Stomach (tissue), 9 donors: ENCODE results near the gene UMPS. TPM values are rescaled to one million over a fixed set of nuclear protein-coding genes. Genes with fewer than 3 reads are reported as not detected.

Source experiments
- DNase-seq, 2 donors: peaks; one replicate each; pipeline versions ENCODE4 v3.0.0 to v3.0.0-alpha.2; 2013 to 2019
- H3K27ac ChIP-seq, 5 donors: fragments of 200-600 bp in 4 of 5; sonication (generic) in 4 of 5; one replicate each; pipeline ENCODE4 v1.5.1; 2013 to 2019; ENCODE audit warnings: mild to moderate bottlenecking in 1 of 5, moderate library complexity in 1 of 5
- H3K27me3 ChIP-seq, 3 donors: fragments of 200-600 bp; sonication (generic); one replicate each; pipeline ENCODE4 v1.5.1; 2017 to 2019; ENCODE audit warnings: mixed run types in 1 of 3
- H3K36me3 ChIP-seq, 4 donors: fragments of 200-600 bp; sonication (generic); 1 replicate in 3 of 4; 2 replicates in 1 of 4; pipeline ENCODE4 v1.5.1; 2016 to 2019
- H3K4me1 ChIP-seq, 4 donors: fragments of 200-600 bp; sonication (generic); one replicate each; pipeline ENCODE4 v1.5.1; 2016 to 2019
- H3K4me3 ChIP-seq, 4 donors: fragments of 200-600 bp; sonication (generic) in 3 of 4; one replicate each; pipeline ENCODE4 v1.5.1; 2016 to 2019; ENCODE audit warnings: mild to moderate bottlenecking in 1 of 4
- H3K9me3 ChIP-seq, 4 donors: fragments of 200-600 bp; sonication (generic); one replicate each; pipeline ENCODE4 v1.5.1; 2016 to 2019
- EP300 ChIP-seq: sonication (generic); formaldehyde crosslinking; IDR thresholded peaks from one replicate; pipeline ENCODE4 v1.6.1; 2017; ENCODE audit warnings: antibody characterized with exemption
- POLR2A ChIP-seq, 4 donors: fragments of 450-650 bp; IDR thresholded peaks; one replicate each; pipeline ENCODE4 v1.6.1; 2016; ENCODE audit warnings: antibody characterized with exemption in 4 of 4, control low read depth in 2 of 4, mild to moderate bottlenecking in 1 of 4, moderate library complexity in 1 of 4
- POLR2AphosphoS5 ChIP-seq, 3 donors: sonication (generic); formaldehyde crosslinking; IDR thresholded peaks; one replicate each; pipeline ENCODE4 v1.6.1; 2016; ENCODE audit warnings: antibody characterized with exemption in 3 of 3
- WGBS, 5 donors: extraction: QIAGEN DNeasy Blood & Tissue Kit in 3 of 5; methylation state at CpG; one replicate each; pipeline versions ENCODE4 v1.1.5 to v1.1.7; 2013 to 2018; 5-methylcytosine and 5-hydroxymethylcytosine counted together
- intact Hi-C: fragments of 100-400 bp; cut with DNase I; formaldehyde crosslinking; loops from one replicate; pipeline ENCODE4 v1.15.1; 2023; ENCODE audit warnings: low total_unique reads
- polyA plus RNA-seq, 3 donors: library from polyadenylated mRNA; stranded (reverse); fragments of 200-250 nt; gene quantifications; one replicate each; pipeline ENCODE4 v1.2.3, GENCODE V29; 2013
- total RNA-seq, 5 donors: library from RNA; depleted of rRNA; stranded (reverse); fragments of >200 nt; gene quantifications; one replicate each; pipeline versions ENCODE4 v1.1.0 to v1.2.3, GENCODE V29; 2014 to 2016
- TF ChIP-seq, protein P1 (sequence below), 7 experiments: fragments of 450-650 bp in 4 of 7; fragments of 200-600 bp in 3 of 7; sonication (generic) in 3 of 7; IDR thresholded peaks; one replicate each; pipeline ENCODE4 v1.5.1; 2016 to 2019; ENCODE audit warnings: antibody characterized with exemption in 7 of 7, control low read depth in 2 of 7, mild to moderate bottlenecking in 1 of 7
- donor health status: healthy with polysubstance abuse.
- donor health status: Bipolar disorder and iron deficiency.
- donor health status: healthy.

The UMPS gene
- total and polyA plus RNA-seq, 8 donors = 1.8 to 48.3 (median 20.6) TPM

- Histone ChIP-seq H3K36me3 (peaks cover 0 to 29% (median 18%) of the 10 kb centered on the region in 4 donors), H3K27ac (no peak overlapping the region), H3K4me3 (no peak overlapping the region), H3K27me3 (no peaks in the 10 kb centered on the region), H3K4me1 (no peaks in the 10 kb centered on the region), H3K9me3 (no peaks in the 10 kb centered on the region)
- WGBS, 5 donors = 89 to 95% (median 92%) methylated on average over 4 of the region's 4 CpGs
- DNase-seq = no peak
- intact Hi-C loops = no loop called here
- TF ChIP-seq POLR2AphosphoS5 (IDR thresholded peaks at IDR 0.05) (no peak), EP300 (no peak), POLR2A (IDR thresholded peaks at IDR 0.05) (no peak)
- TF ChIP-seq, protein P1, sequence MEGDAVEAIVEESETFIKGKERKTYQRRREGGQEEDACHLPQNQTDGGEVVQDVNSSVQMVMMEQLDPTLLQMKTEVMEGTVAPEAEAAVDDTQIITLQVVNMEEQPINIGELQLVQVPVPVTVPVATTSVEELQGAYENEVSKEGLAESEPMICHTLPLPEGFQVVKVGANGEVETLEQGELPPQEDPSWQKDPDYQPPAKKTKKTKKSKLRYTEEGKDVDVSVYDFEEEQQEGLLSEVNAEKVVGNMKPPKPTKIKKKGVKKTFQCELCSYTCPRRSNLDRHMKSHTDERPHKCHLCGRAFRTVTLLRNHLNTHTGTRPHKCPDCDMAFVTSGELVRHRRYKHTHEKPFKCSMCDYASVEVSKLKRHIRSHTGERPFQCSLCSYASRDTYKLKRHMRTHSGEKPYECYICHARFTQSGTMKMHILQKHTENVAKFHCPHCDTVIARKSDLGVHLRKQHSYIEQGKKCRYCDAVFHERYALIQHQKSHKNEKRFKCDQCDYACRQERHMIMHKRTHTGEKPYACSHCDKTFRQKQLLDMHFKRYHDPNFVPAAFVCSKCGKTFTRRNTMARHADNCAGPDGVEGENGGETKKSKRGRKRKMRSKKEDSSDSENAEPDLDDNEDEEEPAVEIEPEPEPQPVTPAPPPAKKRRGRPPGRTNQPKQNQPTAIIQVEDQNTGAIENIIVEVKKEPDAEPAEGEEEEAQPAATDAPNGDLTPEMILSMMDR (IDR thresholded peaks at IDR 0.05) = no peak
Observed at GRCh38 chr3:124696006-124696405, 34.2 kb upstream of the UMPS start.

DNA sequence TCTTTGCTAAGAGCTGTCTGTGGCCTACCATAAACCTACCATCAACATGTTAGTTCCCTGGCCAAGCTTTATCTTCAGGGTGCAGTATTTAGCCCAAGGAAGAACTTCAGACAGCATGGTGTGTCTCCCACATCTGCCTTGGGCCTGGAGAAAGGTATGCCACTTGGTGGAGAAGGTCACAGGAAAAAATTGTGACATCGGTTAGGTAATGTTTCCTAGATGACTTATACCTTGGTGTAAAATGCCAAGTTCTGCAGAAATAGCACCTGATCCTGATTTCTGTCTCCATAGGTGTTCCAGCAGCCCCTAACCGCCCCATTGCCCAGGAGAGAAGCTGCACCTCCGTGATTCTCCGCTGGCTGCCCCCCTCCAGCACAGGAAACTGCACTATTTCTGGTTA lies 33.0 kb upstream of the UMPS start:
- Histone ChIP-seq H3K27me3 (no peaks in the 10 kb centered on the region), H3K4me3 (no peak overlapping the region), H3K36me3 (peaks cover 0 to 29% (median 18%) of the 10 kb centered on the region in 4 donors), H3K27ac (no peak overlapping the region), H3K4me1 (no peaks in the 10 kb centered on the region), H3K9me3 (no peaks in the 10 kb centered on the region)
- DNase-seq = no peak
- TF ChIP-seq EP300 (no peak), POLR2A (IDR thresholded peaks at IDR 0.05) (no peak), POLR2AphosphoS5 (IDR thresholded peaks at IDR 0.05) (no peak)
- TF ChIP-seq, protein P1 (IDR thresholded peaks at IDR 0.05) = no peak
- whole genome bisulfite sequencing, 5 donors = 90 to 96% (median 93%) methylated on average over 4 of the region's 4 CpGs
- intact Hi-C loops = no loop called here

GRCh38 chr3:124698030-124698770 lies 32.1 kb upstream of the UMPS start:
- H3K36me3 ChIP-seq = peaks cover 0 to 29% (median 18%) of the 10 kb centered on the region in 4 donors
- WGBS, 5 donors = 88 to 95% (median 93%) methylated on average over 12 of the region's 12 CpGs
- no peak for DNase-seq
- H3K4me3 ChIP-seq = no peak overlapping the region
- H3K9me3 ChIP-seq = no peaks in the 10 kb centered on the region
- H3K27me3 ChIP-seq = no peaks in the 10 kb centered on the region
- H3K4me1 ChIP-seq = no peaks in the 10 kb centered on the region
- no peak for TF ChIP-seq POLR2AphosphoS5 (IDR thresholded peaks at IDR 0.05)
- TF ChIP-seq, protein P1 (IDR thresholded peaks at IDR 0.05) = no peak
- no peak for TF ChIP-seq EP300
- no peak for TF ChIP-seq POLR2A (IDR thresholded peaks at IDR 0.05)
- intact Hi-C loops = no loop called here
- H3K27ac ChIP-seq = no peak overlapping the region

DNA sequence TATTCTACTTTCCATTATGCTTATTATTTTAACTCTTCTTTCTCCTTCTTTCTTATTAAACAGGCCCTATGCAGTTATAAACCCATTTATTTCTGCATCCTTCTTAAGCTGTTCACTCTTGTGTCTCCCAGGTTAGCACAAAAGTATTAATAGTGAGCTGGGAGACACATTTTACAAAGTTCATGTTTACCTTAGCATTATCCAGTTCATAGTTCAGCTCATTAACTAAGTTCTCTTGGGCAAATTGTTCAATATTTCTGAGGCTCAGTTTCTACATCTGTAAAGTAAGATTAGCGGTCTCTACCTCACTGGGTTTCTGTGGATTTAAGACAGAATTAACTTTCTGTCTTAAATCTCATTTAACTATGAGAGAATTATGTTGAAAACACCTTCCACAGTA lies 31.2 kb upstream of the UMPS start:
- DNase-seq = no peak
- TF ChIP-seq, protein P1 (IDR thresholded peaks at IDR 0.05) = no peak
- TF ChIP-seq POLR2A (IDR thresholded peaks at IDR 0.05) (no peak), EP300 (no peak), POLR2AphosphoS5 (IDR thresholded peaks at IDR 0.05) (no peak)
- Histone ChIP-seq H3K27me3 (no peaks in the 10 kb centered on the region), H3K4me3 (no peak overlapping the region), H3K4me1 (no peaks in the 10 kb centered on the region), H3K36me3 (peaks cover 0 to 29% (median 18%) of the 10 kb centered on the region in 4 donors), H3K9me3 (no peaks in the 10 kb centered on the region), H3K27ac (no peak overlapping the region)
- WGBS, 5 donors = 87 to 100% (median 97%) methylated on average over 1 of the region's 1 CpG
- intact Hi-C loops = no loop called here
